Measurements from ENCODE around the gene CBFB.

DNA sequence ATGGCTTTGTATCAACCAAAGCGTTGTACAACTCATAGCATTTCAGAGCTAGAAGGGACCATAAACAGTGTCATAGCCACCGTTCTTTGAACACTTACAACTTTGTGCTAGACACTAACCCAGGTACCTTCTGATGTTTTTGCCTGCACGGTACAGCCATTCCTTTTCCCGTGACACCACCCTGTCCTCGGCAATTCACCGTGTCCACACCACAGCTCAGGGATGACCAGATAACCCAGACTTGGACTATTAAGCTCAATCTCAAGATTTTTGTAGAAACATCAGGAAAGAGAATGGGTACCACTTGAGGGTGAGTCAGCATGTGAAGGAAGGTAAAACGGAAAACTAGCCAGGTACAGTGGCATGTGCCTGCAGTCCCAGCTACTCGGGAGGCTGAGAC is 9.8 kb upstream of the CBFB start:
- TF ChIP-seq POLR2A (IDR thresholded peaks at IDR 0.05): no peak
- TF ChIP-seq, protein P1, sequence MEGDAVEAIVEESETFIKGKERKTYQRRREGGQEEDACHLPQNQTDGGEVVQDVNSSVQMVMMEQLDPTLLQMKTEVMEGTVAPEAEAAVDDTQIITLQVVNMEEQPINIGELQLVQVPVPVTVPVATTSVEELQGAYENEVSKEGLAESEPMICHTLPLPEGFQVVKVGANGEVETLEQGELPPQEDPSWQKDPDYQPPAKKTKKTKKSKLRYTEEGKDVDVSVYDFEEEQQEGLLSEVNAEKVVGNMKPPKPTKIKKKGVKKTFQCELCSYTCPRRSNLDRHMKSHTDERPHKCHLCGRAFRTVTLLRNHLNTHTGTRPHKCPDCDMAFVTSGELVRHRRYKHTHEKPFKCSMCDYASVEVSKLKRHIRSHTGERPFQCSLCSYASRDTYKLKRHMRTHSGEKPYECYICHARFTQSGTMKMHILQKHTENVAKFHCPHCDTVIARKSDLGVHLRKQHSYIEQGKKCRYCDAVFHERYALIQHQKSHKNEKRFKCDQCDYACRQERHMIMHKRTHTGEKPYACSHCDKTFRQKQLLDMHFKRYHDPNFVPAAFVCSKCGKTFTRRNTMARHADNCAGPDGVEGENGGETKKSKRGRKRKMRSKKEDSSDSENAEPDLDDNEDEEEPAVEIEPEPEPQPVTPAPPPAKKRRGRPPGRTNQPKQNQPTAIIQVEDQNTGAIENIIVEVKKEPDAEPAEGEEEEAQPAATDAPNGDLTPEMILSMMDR (IDR thresholded peaks at IDR 0.05 in 4 of 5, conservative IDR thresholded peaks at IDR 0.05 in 1 of 5): no peak
